Activated naive CD4-positive, alpha-beta T cell treated with anti-CD3 and anti-CD28 coated beads, Interleukin-2, amount 10 ng/mL, durations not matched to agents 7 days and 5 days (primary cell): Measurements from ENCODE around the gene FLT4.

Experiments used
- CTCF ChIA-PET: fragments of 350-600 bp; sonication (Branson Sonifier 250); formaldehyde crosslinking; loops from one replicate; lab custom pipeline; 2021; ENCODE audit warnings: antibody characterized with exemption; lab: Charles Lee
- DNase-seq: peaks from one replicate; pipeline ENCODE4 v3.0.0-alpha.2; 2020
- H3K27ac Mint-ChIP-seq: one replicate; pipeline ENCODE4 v1.8.0; 2021; ENCODE audit warnings: mild to moderate bottlenecking, moderate library complexity, mixed read lengths
- H3K27me3 Mint-ChIP-seq: one replicate; pipeline ENCODE4 v1.8.0; 2021; ENCODE audit warnings: mild to moderate bottlenecking, mixed read lengths
- H3K36me3 Mint-ChIP-seq: one replicate; pipeline ENCODE4 v1.8.0; 2021; ENCODE audit warnings: mixed read lengths
- H3K4me1 Mint-ChIP-seq: one replicate; pipeline ENCODE4 v1.8.0; 2021; ENCODE audit warnings: mixed read lengths
- H3K4me3 Mint-ChIP-seq: one replicate; pipeline ENCODE4 v1.8.0; 2021; ENCODE audit warnings: mild to moderate bottlenecking, moderate library complexity, mixed read lengths
- H3K9me3 Mint-ChIP-seq: one replicate; pipeline ENCODE4 v1.8.0; 2021; ENCODE audit warnings: mixed read lengths

Gene FLT4

DNA sequence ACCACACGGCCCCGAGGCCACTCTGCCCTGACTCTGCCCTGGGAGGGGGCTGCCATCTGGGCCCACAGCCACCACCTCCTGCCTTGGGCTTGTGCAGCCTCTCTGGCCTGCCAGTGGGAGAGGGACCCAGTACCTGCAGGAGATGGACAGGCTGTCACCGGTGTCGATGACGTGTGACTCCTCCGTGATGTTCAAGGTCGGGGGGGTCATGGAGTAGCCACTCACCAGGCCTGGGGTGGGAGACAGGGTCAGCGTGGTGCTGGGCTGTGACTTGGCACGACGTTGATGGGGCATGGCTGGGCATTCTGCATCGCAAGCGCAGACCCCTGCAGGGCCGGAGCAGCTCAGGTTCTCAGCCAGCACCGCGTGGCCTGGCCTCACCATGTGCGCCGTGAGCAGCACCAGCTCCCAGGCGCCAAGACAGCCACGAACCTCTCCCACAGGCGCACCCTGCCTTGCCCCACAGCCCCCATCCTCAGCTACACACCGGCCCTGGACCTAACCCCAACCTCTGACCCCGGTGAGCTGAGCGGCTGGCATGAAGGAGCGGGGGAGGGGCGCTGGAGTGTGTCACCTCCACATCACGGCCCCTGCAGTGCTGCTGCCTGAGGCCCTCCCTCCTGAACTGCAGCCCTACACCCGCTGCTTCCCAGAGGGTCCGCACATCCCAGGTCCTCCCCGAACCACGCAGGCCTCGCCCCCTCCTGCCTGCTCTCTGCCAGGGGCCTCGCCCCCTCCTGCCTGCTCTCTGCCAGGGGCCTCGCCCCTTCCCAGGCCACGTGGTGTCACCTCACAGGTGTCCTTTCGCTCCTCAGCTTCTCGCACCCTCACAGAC is 17.6 kb downstream of the FLT4 start:
- no peaks in the 10 kb centered on the region for H3K4me1 Mint-ChIP-seq
- H3K27me3 Mint-ChIP-seq, result no peaks in the 10 kb centered on the region
- no peak overlapping the region for H3K27ac Mint-ChIP-seq
- no peak for DNase-seq
- H3K36me3 Mint-ChIP-seq, result no peaks in the 10 kb centered on the region
- H3K4me3 Mint-ChIP-seq, result no peak overlapping the region
- CTCF ChIA-PET, result no interaction called here
- no peaks in the 10 kb centered on the region for H3K9me3 Mint-ChIP-seq

DNA sequence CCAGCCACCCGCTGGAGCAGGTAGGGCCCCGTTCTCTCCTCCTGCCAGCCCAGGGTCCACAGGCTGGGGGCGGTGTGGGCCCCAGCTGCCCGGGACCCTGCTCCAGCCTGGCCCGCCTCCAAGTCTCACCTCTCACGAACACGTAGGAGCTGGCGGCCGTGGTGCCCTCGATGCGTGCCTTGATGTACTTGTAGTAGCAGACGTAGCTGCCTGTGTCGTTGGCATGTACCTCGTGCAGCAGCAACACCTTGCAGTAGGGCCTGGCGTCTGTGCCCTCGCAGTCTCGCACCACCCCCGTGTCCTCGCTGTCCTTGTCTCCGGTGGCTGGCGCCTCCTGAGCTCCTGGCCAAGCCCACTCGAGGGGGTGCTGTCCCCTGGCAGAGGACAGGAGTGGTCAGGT is 19.0 kb downstream of the FLT4 start:
- H3K27ac Mint-ChIP-seq, result peak overlapping the region; percentile 14
- no peaks in the 10 kb centered on the region for H3K27me3 Mint-ChIP-seq
- no peaks in the 10 kb centered on the region for H3K4me1 Mint-ChIP-seq
- DNase-seq, result no peak
- CTCF ChIA-PET, result no interaction called here
- no peak overlapping the region for H3K4me3 Mint-ChIP-seq
- H3K9me3 Mint-ChIP-seq, result no peaks in the 10 kb centered on the region
- H3K36me3 Mint-ChIP-seq, result no peaks in the 10 kb centered on the region

DNA sequence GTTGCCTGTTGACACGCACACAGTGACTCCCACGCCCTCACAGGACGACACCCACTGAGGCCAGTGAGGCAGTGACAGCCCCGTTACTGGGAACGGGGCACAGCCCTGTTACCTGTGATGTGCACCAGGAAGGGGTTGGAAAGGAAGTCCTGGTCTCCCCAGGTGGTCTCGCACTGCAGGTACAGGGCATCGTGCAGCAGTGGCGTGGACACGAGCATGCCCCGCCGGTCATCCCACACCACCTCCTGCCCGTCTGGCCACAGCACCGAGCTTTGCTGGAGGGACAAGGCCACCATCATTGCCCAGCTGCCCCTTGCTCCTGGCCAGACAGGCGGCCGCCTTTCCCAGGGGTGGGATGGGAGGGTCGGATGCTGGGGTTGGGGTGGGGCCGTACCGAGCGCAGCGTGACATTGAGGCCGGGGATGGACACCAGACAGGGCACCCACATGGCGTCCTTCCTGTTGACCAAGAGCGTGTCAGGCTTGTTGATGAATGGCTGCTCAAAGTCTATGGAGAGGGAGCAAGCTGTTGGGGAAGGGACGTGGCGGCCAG is 19.5 kb downstream of the FLT4 start:
- Mint-ChIP-seq H3K9me3 (no peaks in the 10 kb centered on the region), H3K27me3 (no peaks in the 10 kb centered on the region), H3K4me3 (no peak overlapping the region), H3K36me3 (no peaks in the 10 kb centered on the region), H3K4me1 (no peaks in the 10 kb centered on the region), H3K27ac (no peak overlapping the region)
- CTCF ChIA-PET, result no interaction called here
- DNase-seq, result no peak

- no peak overlapping the region for H3K4me3 Mint-ChIP-seq
- H3K9me3 Mint-ChIP-seq, result no peaks in the 10 kb centered on the region
- no peak overlapping the region for H3K27ac Mint-ChIP-seq
- H3K27me3 Mint-ChIP-seq, result no peaks in the 10 kb centered on the region
- peaks cover 3% of the 10 kb centered on the region for H3K4me1 Mint-ChIP-seq
- no peaks in the 10 kb centered on the region for H3K36me3 Mint-ChIP-seq
- CTCF ChIA-PET, result no interaction called here
- DNase-seq, result no peak
Measured at GRCh38 chr5:180628827-180629750, 20.3 kb downstream of the FLT4 start.

GRCh38 chr5:180628211-180628610 is 21.2 kb downstream of the FLT4 start:
- no peaks in the 10 kb centered on the region for H3K36me3 Mint-ChIP-seq
- H3K27ac Mint-ChIP-seq, result no peak overlapping the region
- CTCF ChIA-PET, result no interaction called here

DNA sequence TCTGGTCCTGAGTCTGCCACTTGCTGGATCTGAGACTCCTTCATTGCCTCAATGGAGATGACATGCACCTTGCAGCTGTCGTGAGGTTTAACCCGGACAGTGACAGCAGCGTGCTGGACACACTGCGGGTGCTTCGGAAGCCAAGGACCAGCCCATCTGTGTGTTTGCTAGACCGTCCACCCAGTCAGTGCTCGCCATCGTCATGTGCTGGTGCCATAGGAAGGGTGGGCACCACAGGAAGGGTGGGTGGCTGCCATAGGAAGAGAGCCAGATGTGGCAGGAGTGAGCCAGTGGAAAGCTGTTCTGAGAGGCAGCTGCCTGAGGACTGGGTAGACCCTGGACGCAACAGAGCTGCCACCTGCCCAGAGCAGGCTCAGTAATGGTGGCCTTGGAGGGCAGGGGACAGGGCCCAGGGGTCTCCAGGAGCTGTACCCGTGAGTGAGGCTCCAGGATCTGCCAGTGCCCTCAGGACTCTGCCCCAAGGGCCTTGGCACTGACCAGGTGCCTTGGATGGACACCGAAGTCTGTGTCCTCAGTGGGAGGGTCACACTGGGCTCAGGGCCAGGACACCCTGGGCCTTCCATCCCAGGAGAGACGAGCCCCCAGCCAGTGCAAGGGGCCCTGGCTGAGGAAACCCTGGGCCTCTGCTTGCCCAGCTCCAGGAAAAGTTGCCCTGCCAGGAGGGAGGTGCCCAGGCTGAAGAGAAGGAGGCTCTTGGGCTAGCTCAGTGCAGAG is 21.8 kb downstream of the FLT4 start:
- CTCF ChIA-PET, result no interaction called here
- no peaks in the 10 kb centered on the region for H3K27me3 Mint-ChIP-seq

More at GRCh38 chr5:180628211-180628610, 21.2 kb downstream of the FLT4 start:
- H3K27me3 Mint-ChIP-seq, result no peaks in the 10 kb centered on the region
- DNase-seq, result no peak
- H3K4me1 Mint-ChIP-seq, result peaks cover 8% of the 10 kb centered on the region
- no peaks in the 10 kb centered on the region for H3K9me3 Mint-ChIP-seq
- H3K4me3 Mint-ChIP-seq, result no peak overlapping the region

GRCh38 chr5:180626661-180627385 is 22.6 kb downstream of the FLT4 start:
- H3K4me3 Mint-ChIP-seq, result no peak overlapping the region
- no peaks in the 10 kb centered on the region for H3K27me3 Mint-ChIP-seq
- no peak for DNase-seq
- no peak overlapping the region for H3K27ac Mint-ChIP-seq
- H3K36me3 Mint-ChIP-seq, result no peaks in the 10 kb centered on the region
- peaks cover 14% of the 10 kb centered on the region for H3K4me1 Mint-ChIP-seq
- H3K9me3 Mint-ChIP-seq, result no peaks in the 10 kb centered on the region
- CTCF ChIA-PET, result no interaction called here

More for the DNA sequence above, 21.8 kb downstream of the FLT4 start:
- Mint-ChIP-seq H3K4me3 (no peak overlapping the region), H3K27ac (no peak overlapping the region), H3K9me3 (no peaks in the 10 kb centered on the region), H3K36me3 (no peaks in the 10 kb centered on the region), H3K4me1 (peaks cover 13% of the 10 kb centered on the region)
- no peak for DNase-seq

GRCh38 chr5:180625791-180626660 is 23.4 kb downstream of the FLT4 start:
- Mint-ChIP-seq H3K27ac (no peak overlapping the region), H3K36me3 (no peaks in the 10 kb centered on the region), H3K4me1 (peaks cover 14% of the 10 kb centered on the region), H3K4me3 (no peak overlapping the region), H3K9me3 (no peaks in the 10 kb centered on the region), H3K27me3 (no peaks in the 10 kb centered on the region)
- DNase-seq, result no peak
- CTCF ChIA-PET, result no interaction called here

DNA sequence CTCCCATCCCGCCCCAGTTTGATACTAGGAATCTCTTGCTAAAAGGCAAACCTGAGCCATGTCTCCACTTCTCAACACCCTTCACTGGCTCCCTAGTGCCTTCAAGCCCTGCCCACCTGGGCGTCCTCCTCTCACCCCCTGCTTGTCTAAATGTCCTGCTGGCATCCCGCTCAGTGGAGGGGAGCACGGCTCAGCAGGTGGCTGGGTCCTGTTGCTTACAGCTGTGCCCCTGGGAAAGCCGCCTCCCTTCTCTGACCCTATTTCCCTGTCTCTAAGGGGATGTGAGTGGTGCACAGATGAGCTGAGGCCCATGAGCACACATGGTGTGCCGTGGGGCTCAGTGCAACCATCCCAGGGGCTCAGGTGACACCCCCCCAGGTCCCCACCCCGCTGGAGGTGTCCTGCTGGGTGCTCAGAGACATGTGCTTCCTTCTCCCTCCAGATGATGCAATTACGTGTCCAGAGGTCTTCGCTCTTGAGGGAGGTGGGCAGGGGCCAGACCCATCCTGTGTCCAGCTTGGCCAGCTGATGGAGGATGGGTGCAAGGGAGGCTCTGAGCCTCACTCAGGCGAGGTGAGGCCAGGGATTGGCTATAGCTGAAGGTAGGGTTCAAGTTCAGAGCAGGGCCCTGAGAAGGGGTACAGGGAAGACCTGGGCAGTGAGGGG is 24.1 kb downstream of the FLT4 start:
- no peaks in the 10 kb centered on the region for H3K36me3 Mint-ChIP-seq
- peaks cover 14% of the 10 kb centered on the region for H3K4me1 Mint-ChIP-seq
- H3K27ac Mint-ChIP-seq, result no peak overlapping the region
- no peak overlapping the region for H3K4me3 Mint-ChIP-seq
- CTCF ChIA-PET, result no interaction called here
- no peak for DNase-seq
- no peaks in the 10 kb centered on the region for H3K27me3 Mint-ChIP-seq
- H3K9me3 Mint-ChIP-seq, result no peaks in the 10 kb centered on the region

DNA sequence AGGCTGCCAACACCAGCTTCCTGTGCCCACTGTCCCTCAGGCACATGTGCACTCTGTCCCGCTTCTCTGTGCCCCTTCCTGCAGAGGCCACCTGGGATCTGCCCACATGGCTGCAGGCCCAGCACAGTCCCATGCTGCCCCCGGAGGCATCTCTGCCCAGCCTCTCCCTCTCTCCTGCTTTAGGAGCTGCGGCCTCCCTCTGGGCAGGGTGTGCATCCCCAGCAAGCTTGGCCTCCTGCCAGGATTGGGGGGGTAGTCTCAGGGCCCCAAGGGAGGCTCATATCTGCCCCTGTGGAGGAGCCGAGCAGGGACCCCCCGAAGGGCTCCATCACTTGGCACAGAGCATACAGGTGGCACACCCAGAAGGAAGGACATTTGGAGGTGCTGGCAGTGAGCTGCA is 24.8 kb downstream of the FLT4 start:
- Mint-ChIP-seq H3K9me3 (no peaks in the 10 kb centered on the region), H3K27me3 (no peaks in the 10 kb centered on the region), H3K4me1 (peaks cover 14% of the 10 kb centered on the region), H3K36me3 (no peaks in the 10 kb centered on the region), H3K27ac (no peak overlapping the region), H3K4me3 (no peak overlapping the region)
- DNase-seq, result no peak
- CTCF ChIA-PET, result no interaction called here

GRCh38 chr5:180623844-180624243 is 25.6 kb downstream of the FLT4 start:
- H3K4me1 Mint-ChIP-seq, result peaks cover 14% of the 10 kb centered on the region
- no peaks in the 10 kb centered on the region for H3K36me3 Mint-ChIP-seq
- H3K4me3 Mint-ChIP-seq, result no peak overlapping the region
- H3K9me3 Mint-ChIP-seq, result no peaks in the 10 kb centered on the region
- CTCF ChIA-PET, result no interaction called here
- H3K27ac Mint-ChIP-seq, result peak overlapping the region; percentile 58
- H3K27me3 Mint-ChIP-seq, result no peaks in the 10 kb centered on the region
- DNase-seq, result no peak

- Mint-ChIP-seq H3K36me3 (no peaks in the 10 kb centered on the region), H3K27me3 (peaks cover 4% of the 10 kb centered on the region), H3K4me3 (no peak overlapping the region), H3K4me1 (peaks cover 15% of the 10 kb centered on the region), H3K27ac (no peak overlapping the region), H3K9me3 (no peaks in the 10 kb centered on the region)
- CTCF ChIA-PET, result no interaction called here
- DNase-seq, result no peak
Measured at GRCh38 chr5:180623411-180623834, 26.0 kb downstream of the FLT4 start.
